HepG2 (cell line): ENCODE results near the gene ALDOA. TPM values are rescaled to one million over a fixed set of nuclear protein-coding genes. Genes with fewer than 3 reads are reported as not detected.
A peak's percentile ranks its signal among the peaks of the same experiment; 100 is the strongest.

Source experiments
- EED ChIP-seq: sonication (generic); formaldehyde crosslinking; IDR thresholded peaks from 2 replicates; pipeline ENCODE4 v1.5.0; 2020; ENCODE audit warnings: mild to moderate bottlenecking, missing genetic modification reagents
- HDAC6 ChIP-seq: fragments of 200-600 bp; sonication (generic); IDR thresholded peaks from 2 replicates; pipeline ENCODE4 v1.7.0; 2017; ENCODE audit warnings: mild to moderate bottlenecking, antibody characterized with exemption, low read length, low read depth
- HMGA1 ChIP-seq: sonication (generic); formaldehyde crosslinking; conservative IDR thresholded peaks from 2 replicates; pipeline ENCODE4 v1.4.0; 2020; ENCODE audit warnings: missing genetic modification reagents
- NR2F2 ChIP-seq: IDR thresholded peaks from 2 replicates; pipeline ENCODE4 v1.6.1; 2012; ENCODE audit warnings: low read depth, inconsistent platforms, borderline replicate concordance
- POLR2G ChIP-seq: fragments of 200-400 bp; formaldehyde crosslinking; IDR thresholded peaks from 2 replicates; pipeline ENCODE4 v1.6.1; 2018; ENCODE audit warnings: mild to moderate bottlenecking, low read depth, low read length, moderate library complexity
- SIN3A ChIP-seq: IDR thresholded peaks from 2 replicates; pipeline ENCODE4 v1.6.1; 2011; ENCODE audit warnings: low read depth, mild to moderate bottlenecking, control low read depth, low read length, borderline replicate concordance
- ZNF780A ChIP-seq: sonication (generic); formaldehyde crosslinking; IDR thresholded peaks from 2 replicates; pipeline ENCODE4 v1.8.0; 2022; ENCODE audit warnings: mild to moderate bottlenecking, missing genetic modification reagents, moderate library complexity
- polyA plus RNA-seq, 8 experiments: library from polyadenylated mRNA; depleted of rRNA in 3 of 8; stranded (reverse) in 7 of 8; unstranded in 1 of 8; fragments of >200 nt; fragmentation: Illumina TruSeq in 4 of 8; extraction: Trizol in 4 of 8; gene quantifications; 2 replicates each; pipeline versions ENCODE4 v1.2.1 to v1.2.3, GENCODE V29; 2011 to 2016; ENCODE audit warnings: low read depth in 4 of 8, missing spikeins in 1 of 8, mixed read lengths in 1 of 8; ENCODE audit not compliant: insufficient read depth in 1 of 8
- total RNA-seq, 5 experiments: library from RNA; depleted of rRNA; stranded (reverse); fragments of >200 nt; fragmentation: Illumina TruSeq; extraction: Trizol; gene quantifications; 2 replicates each; pipeline ENCODE4 v1.2.3, GENCODE V29; 2016; ENCODE audit warnings: low read depth in 1 of 5
- TF ChIP-seq, protein P1 (sequence below): sonication (generic); formaldehyde crosslinking; IDR thresholded peaks from 2 replicates; pipeline ENCODE4 v1.9.0; 2021; ENCODE audit warnings: missing genetic modification reagents, borderline replicate concordance
- TF ChIP-seq, protein P2 (sequence below): IDR thresholded peaks from 2 replicates; pipeline ENCODE4 v1.6.1; 2012; ENCODE audit warnings: low read depth, low read length, improper control_type of control experiment
- TF ChIP-seq, protein P3 (sequence below): sonication (generic); formaldehyde crosslinking; IDR thresholded peaks from 2 replicates; pipeline ENCODE4 v1.4.0; 2020; ENCODE audit warnings: mild to moderate bottlenecking, missing genetic modification reagents
- TF ChIP-seq, protein P4 (sequence below): sonication (generic); formaldehyde crosslinking; IDR thresholded peaks from 2 replicates; pipeline ENCODE4 v1.9.0; 2022; ENCODE audit warnings: missing genetic modification reagents, mild to moderate bottlenecking, borderline replicate concordance
- TF ChIP-seq, protein P5 (sequence below): sonication (generic); formaldehyde crosslinking; IDR thresholded peaks from 2 replicates; pipeline ENCODE4 v1.8.1; 2022; ENCODE audit warnings: mild to moderate bottlenecking, missing genetic modification reagents

ALDOA gene
- total and polyA plus RNA-seq, 2 of the 13 experiments (the other 11 are each of a cell fraction or from before 2014, with no cell fraction given), result 925 to 1,884 TPM

- TF ChIP-seq, protein P1, sequence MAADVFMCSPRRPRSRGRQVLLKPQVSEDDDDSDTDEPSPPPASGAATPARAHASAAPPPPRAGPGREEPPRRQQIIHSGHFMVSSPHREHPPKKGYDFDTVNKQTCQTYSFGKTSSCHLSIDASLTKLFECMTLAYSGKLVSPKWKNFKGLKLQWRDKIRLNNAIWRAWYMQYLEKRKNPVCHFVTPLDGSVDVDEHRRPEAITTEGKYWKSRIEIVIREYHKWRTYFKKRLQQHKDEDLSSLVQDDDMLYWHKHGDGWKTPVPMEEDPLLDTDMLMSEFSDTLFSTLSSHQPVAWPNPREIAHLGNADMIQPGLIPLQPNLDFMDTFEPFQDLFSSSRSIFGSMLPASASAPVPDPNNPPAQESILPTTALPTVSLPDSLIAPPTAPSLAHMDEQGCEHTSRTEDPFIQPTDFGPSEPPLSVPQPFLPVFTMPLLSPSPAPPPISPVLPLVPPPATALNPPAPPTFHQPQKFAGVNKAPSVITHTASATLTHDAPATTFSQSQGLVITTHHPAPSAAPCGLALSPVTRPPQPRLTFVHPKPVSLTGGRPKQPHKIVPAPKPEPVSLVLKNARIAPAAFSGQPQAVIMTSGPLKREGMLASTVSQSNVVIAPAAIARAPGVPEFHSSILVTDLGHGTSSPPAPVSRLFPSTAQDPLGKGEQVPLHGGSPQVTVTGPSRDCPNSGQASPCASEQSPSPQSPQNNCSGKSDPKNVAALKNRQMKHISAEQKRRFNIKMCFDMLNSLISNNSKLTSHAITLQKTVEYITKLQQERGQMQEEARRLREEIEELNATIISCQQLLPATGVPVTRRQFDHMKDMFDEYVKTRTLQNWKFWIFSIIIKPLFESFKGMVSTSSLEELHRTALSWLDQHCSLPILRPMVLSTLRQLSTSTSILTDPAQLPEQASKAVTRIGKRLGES (CRISPR knock-in tag), result no peak
- TF ChIP-seq, protein P2, sequence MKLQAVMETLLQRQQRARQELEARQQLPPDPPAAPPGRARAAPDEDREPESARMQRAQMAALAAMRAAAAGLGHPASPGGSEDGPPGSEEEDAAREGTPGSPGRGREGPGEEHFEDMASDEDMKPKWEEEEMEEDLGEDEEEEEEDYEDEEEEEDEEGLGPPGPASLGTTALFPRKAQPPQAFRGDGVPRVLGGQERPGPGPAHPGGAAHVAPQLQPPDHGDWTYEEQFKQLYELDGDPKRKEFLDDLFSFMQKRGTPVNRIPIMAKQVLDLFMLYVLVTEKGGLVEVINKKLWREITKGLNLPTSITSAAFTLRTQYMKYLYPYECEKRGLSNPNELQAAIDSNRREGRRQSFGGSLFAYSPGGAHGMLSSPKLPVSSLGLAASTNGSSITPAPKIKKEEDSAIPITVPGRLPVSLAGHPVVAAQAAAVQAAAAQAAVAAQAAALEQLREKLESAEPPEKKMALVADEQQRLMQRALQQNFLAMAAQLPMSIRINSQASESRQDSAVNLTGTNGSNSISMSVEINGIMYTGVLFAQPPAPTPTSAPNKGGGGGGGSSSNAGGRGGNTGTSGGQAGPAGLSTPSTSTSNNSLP, result no peak
- TF ChIP-seq NR2F2, result no peak
- TF ChIP-seq, protein P3, sequence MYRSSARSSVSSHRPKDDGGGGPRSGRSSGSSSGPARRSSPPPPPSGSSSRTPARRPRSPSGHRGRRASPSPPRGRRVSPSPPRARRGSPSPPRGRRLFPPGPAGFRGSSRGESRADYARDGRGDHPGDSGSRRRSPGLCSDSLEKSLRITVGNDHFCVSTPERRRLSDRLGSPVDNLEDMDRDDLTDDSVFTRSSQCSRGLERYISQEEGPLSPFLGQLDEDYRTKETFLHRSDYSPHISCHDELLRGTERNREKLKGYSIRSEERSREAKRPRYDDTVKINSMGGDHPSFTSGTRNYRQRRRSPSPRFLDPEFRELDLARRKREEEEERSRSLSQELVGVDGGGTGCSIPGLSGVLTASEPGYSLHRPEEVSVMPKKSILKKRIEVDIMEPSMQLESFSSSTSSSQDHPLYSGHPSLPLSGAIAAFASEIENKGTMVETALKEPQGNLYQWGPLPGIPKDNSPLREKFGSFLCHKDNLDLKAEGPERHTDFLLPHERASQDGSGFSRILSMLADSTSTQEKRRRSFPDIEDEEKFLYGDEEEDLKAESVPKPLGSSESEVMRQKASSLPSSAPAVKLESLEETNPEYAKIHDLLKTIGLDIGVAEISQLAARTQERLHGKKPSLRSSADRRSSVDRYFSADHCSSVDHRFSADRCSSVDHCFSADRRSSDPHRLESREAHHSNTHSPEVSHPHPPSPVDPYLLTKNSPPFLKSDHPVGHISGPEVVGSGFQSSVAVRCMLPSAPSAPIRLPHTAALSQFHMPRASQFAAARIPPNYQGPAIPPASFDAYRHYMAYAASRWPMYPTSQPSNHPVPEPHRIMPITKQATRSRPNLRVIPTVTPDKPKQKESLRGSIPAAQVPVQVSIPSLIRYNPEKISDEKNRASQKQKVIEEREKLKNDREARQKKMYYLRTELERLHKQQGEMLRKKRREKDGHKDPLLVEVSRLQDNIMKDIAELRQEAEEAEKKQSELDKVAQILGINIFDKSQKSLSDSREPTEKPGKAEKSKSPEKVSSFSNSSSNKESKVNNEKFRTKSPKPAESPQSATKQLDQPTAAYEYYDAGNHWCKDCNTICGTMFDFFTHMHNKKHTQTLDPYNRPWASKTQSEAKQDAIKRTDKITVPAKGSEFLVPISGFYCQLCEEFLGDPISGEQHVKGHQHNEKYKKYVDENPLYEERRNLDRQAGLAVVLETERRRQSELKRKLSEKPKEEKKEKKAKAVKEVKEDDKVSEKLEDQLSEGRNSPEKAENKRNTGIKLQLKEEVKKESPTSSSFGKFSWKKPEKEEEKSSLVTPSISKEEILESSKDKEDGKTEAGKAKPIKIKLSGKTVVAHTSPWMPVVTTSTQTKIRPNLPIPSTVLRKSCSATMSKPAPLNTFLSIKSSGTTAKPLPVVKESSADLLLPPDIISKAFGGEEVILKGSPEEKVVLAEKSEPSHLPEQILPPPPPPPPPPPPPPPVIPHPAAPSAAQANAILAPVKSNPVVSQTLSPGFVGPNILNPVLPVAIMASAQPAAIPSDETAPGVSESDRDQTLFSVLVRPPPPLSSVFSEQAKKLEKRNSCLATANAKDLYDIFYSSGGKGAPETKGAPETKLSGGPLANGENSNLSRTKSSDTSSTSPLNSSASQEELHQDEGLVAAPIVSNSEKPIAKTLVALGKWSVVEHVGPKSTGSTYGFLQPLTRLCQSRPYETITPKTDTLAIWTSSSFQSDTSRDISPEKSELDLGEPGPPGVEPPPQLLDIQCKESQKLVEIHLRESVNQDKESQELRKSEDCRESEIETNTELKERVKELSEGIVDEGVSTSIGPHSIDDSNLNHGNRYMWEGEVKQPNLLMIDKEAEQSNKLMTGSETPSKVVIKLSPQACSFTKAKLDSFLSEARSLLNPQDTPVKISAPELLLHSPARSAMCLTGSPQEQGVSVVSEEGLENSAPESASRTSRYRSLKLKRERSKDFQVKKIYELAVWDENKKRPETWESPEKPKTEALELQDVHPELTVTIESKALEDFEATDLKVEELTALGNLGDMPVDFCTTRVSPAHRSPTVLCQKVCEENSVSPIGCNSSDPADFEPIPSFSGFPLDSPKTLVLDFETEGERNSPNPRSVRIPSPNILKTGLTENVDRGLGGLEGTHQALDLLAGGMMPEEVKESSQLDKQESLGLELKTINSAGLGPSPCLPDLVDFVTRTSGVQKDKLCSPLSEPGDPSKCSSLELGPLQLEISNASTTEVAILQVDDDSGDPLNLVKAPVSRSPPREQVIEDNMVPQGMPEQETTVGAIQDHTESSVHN (CRISPR knock-in tag), result no peak
- no peak for TF ChIP-seq SIN3A
- no peak for TF ChIP-seq ZNF780A (CRISPR knock-in tag)
- TF ChIP-seq HDAC6, result no peak
- TF ChIP-seq, protein P4, sequence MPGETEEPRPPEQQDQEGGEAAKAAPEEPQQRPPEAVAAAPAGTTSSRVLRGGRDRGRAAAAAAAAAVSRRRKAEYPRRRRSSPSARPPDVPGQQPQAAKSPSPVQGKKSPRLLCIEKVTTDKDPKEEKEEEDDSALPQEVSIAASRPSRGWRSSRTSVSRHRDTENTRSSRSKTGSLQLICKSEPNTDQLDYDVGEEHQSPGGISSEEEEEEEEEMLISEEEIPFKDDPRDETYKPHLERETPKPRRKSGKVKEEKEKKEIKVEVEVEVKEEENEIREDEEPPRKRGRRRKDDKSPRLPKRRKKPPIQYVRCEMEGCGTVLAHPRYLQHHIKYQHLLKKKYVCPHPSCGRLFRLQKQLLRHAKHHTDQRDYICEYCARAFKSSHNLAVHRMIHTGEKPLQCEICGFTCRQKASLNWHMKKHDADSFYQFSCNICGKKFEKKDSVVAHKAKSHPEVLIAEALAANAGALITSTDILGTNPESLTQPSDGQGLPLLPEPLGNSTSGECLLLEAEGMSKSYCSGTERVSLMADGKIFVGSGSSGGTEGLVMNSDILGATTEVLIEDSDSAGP, result no peak
- TF ChIP-seq, protein P5, sequence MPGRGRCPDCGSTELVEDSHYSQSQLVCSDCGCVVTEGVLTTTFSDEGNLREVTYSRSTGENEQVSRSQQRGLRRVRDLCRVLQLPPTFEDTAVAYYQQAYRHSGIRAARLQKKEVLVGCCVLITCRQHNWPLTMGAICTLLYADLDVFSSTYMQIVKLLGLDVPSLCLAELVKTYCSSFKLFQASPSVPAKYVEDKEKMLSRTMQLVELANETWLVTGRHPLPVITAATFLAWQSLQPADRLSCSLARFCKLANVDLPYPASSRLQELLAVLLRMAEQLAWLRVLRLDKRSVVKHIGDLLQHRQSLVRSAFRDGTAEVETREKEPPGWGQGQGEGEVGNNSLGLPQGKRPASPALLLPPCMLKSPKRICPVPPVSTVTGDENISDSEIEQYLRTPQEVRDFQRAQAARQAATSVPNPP (CRISPR knock-in tag), result no peak
- peak; percentile 62 for TF ChIP-seq POLR2G
- no peak for TF ChIP-seq HMGA1
- no peak for TF ChIP-seq EED
Measured at GRCh38 chr16:30070490-30070889, 4.9 kb downstream of the ALDOA start (continued).
